Muscle of back (tissue), 11 donors: ENCODE data around the gene PIGX. TPM values are rescaled to one million over a fixed set of nuclear protein-coding genes. Genes with fewer than 3 reads are reported as not detected.
"Not testable (repeated sequence)": the region's sequence is repeated elsewhere in the genome, so short reads cannot be mapped to it uniquely, and the experiment has no call there.

Experiments used
- DNase-seq, 3 donors: peaks; one replicate each; pipeline versions ENCODE4 v3.0.0 to v3.0.0-alpha.2; 2013
- polyA plus RNA-seq, 10 donors: library from polyadenylated mRNA; unstranded; fragments of 120-200 nt; gene quantifications; one replicate each; pipeline ENCODE4 v1.2.1, GENCODE V29; 2013; ENCODE audit not compliant: insufficient read length in 10 of 10

Gene PIGX
- polyA plus RNA-seq, 10 donors = 13.6 to 23.2 (median 17.5) TPM

GRCh38 chr3:196699749-196700148, 12.4 kb upstream of the PIGX start:
- no peak for DNase-seq

GRCh38 chr3:196700801-196701200, 11.4 kb upstream of the PIGX start:
- DNase-seq = no peak

- no peak for DNase-seq
Observed at GRCh38 chr3:196706327-196706726, 5.8 kb upstream of the PIGX start.

- no peak for DNase-seq
Observed at GRCh38 chr3:196706731-196707130, 5.4 kb upstream of the PIGX start.

GRCh38 chr3:196707566-196707965, 4.6 kb upstream of the PIGX start:
- no peak for DNase-seq

GRCh38 chr3:196708467-196708866, 3.7 kb upstream of the PIGX start:
- no peak for DNase-seq

- DNase-seq = peak in 2 of 3 donors; percentile 13 to 88
Observed at GRCh38 chr3:196712514-196713413, 587 bp downstream of the PIGX start.

GRCh38 chr3:196717162-196717561, 5.0 kb downstream of the PIGX start:
- DNase-seq = not testable (repeated sequence)

- no peak for DNase-seq
Observed at GRCh38 chr3:196721097-196721496, 8.9 kb downstream of the PIGX start.

GRCh38 chr3:196726788-196727675, 14.9 kb downstream of the PIGX start:
- no peak for DNase-seq

- DNase-seq = no peak
Observed at GRCh38 chr3:196735751-196736150, 23.6 kb downstream of the PIGX start.

GRCh38 chr3:196736670-196737374, 24.6 kb downstream of the PIGX start:
- DNase-seq = no peak

- DNase-seq = no peak
Observed at GRCh38 chr3:196737655-196738054, 25.5 kb downstream of the PIGX start.

- DNase-seq = peak; percentile 87 to 96 (median 92)
Observed at GRCh38 chr3:196739671-196740480, 27.7 kb downstream of the PIGX start, which contains the start of gene PAK2. PAK2 (plus strand) TSS chr3:196739857; CDS start chr3:196782647, 42,790 bp downstream.

- DNase-seq = peak; percentile 33 to 72 (median 48)
Observed at GRCh38 chr3:196740481-196741248, 28.5 kb downstream of the PIGX start.

- peak in 1 of 3 donors; percentile 7 for DNase-seq
Observed at GRCh38 chr3:196741249-196741889, 29.2 kb downstream of the PIGX start.

- not testable (repeated sequence) for DNase-seq
Observed at GRCh38 chr3:196743569-196743968, 31.4 kb downstream of the PIGX start.

- peak in 1 of 3 donors; percentile 11 for DNase-seq
Observed at GRCh38 chr3:196749125-196749524, 36.9 kb downstream of the PIGX start.

GRCh38 chr3:196753201-196753600, 41.0 kb downstream of the PIGX start:
- DNase-seq = no peak
